Smooth muscle cell (in vitro differentiated cells): ENCODE results near the gene ATP2C2. TPM values are rescaled to one million over a fixed set of nuclear protein-coding genes. Genes with fewer than 3 reads are reported as not detected.

Source experiments
- DNase-seq: peaks from one replicate; lab custom pipeline; 2025; ENCODE audit not compliant: unreplicated experiment; lab: John Stamatoyannopoulos, UW
- H2AFZ ChIP-seq: fragments of 200-600 bp; sonication (generic); 2 replicates; pipeline ENCODE4 v1.6.0; 2016; ENCODE audit warnings: antibody characterized with exemption, low read depth, mild to moderate bottlenecking
- H3F3A ChIP-seq: fragments of 200-600 bp; sonication (generic); 2 replicates; pipeline ENCODE4 v1.6.0; 2017; ENCODE audit warnings: antibody characterized with exemption, low read depth
- H3K27ac ChIP-seq: fragments of 200-600 bp; sonication (generic); 2 replicates; pipeline ENCODE4 v1.5.1; 2016; ENCODE audit warnings: low read depth, mild to moderate bottlenecking
- H3K27me3 ChIP-seq: fragments of 200-600 bp; sonication (generic); 2 replicates; pipeline ENCODE4 v1.6.1; 2016; ENCODE audit warnings: low read depth, mild to moderate bottlenecking
- H3K36me3 ChIP-seq: fragments of 200-600 bp; sonication (generic); 2 replicates; pipeline ENCODE4 v1.5.1; 2016; ENCODE audit warnings: low read depth
- H3K4me1 ChIP-seq: fragments of 200-600 bp; sonication (generic); 2 replicates; pipeline ENCODE4 v1.5.1; 2016; ENCODE audit warnings: low read depth
- H3K4me2 ChIP-seq: fragments of 200-600 bp; sonication (generic); 2 replicates; pipeline ENCODE4 v1.6.0; 2016; ENCODE audit warnings: mild to moderate bottlenecking
- H3K4me3 ChIP-seq: fragments of 200-600 bp; sonication (generic); 2 replicates; pipeline ENCODE4 v1.5.1; 2016; ENCODE audit warnings: mild to moderate bottlenecking
- H3K79me2 ChIP-seq: fragments of 200-600 bp; sonication (generic); 2 replicates; pipeline ENCODE4 v1.6.0; 2016; ENCODE audit warnings: low read depth, mild to moderate bottlenecking
- H3K9ac ChIP-seq: fragments of 200-600 bp; sonication (generic); 2 replicates; pipeline ENCODE4 v1.6.0; 2016; ENCODE audit warnings: low read depth
- H3K9me3 ChIP-seq: fragments of 200-600 bp; sonication (generic); replicated peaks from 2 replicates; pipeline ENCODE4 v1.5.1; 2016; ENCODE audit warnings: low read depth
- H4K20me1 ChIP-seq: fragments of 200-600 bp; sonication (generic); 2 replicates; pipeline ENCODE4 v1.6.0; 2016; ENCODE audit warnings: low read depth
- WGBS: methylation state at CpG from one replicate; pipeline ENCODE4 v1.1.7; 2016; ENCODE audit warnings: low lambda C conversion rate; 5-methylcytosine and 5-hydroxymethylcytosine counted together
- polyA plus RNA-seq: library from polyadenylated mRNA; unstranded; fragments of >200 nt; fragmentation: Nextera tagmentation; extraction: Ambion mirVana; gene quantifications from 2 replicates; pipeline ENCODE4 v1.2.1, GENCODE V29; 2016
- total RNA-seq: library from RNA; depleted of rRNA; stranded (reverse); fragments of >200 nt; gene quantifications from 2 replicates; pipeline ENCODE4 v1.2.3, GENCODE V29; 2014
- TF ChIP-seq, protein P1 (sequence below): fragments of 200-600 bp; sonication (generic); IDR thresholded peaks from 2 replicates; pipeline ENCODE4 v1.5.1; 2017; ENCODE audit warnings: borderline replicate concordance, mild to moderate bottlenecking, antibody characterized with exemption; ENCODE audit not compliant: insufficient read depth, poor library complexity, severe bottlenecking

Gene ATP2C2
- total and polyA plus RNA-seq, 2 experiments from 2014 or later, result 3.1 to 4.1 TPM

DNA sequence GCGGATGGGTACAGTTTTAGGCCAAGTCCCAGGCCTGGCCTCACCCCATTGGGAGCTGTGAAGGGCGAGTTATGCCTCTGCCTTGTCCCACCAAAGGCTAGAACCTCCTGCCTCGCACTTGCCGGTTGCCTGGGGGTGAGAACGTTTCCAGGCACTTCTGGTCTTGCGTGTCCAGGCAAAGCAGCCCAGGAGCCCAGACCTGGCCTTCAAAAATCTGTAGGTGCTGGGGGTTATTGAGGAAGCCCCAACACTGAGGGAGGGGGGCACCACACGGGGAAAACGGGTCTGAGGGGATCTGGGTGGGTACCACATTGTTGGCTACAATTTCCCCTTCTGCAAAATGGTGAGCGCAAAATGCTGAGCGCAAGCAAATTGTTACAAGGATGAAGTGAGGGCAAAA, 12.2 kb upstream of the ATP2C2 start:
- Histone ChIP-seq H3K4me2 (no peak overlapping the region), H4K20me1 (no peaks in the 10 kb centered on the region), H3K9me3 (no peaks in the 10 kb centered on the region), H3K4me1 (no peaks in the 10 kb centered on the region), H3K9ac (no peak overlapping the region), H3K4me3 (no peak overlapping the region), H3K27me3 (no peaks in the 10 kb centered on the region), H3K27ac (no peak overlapping the region), H3K79me2 (no peaks in the 10 kb centered on the region), H2AFZ (no peak overlapping the region), H3F3A (no peaks in the 10 kb centered on the region), H3K36me3 (no peaks in the 10 kb centered on the region)
- DNase-seq, result no peak
- TF ChIP-seq, protein P1, sequence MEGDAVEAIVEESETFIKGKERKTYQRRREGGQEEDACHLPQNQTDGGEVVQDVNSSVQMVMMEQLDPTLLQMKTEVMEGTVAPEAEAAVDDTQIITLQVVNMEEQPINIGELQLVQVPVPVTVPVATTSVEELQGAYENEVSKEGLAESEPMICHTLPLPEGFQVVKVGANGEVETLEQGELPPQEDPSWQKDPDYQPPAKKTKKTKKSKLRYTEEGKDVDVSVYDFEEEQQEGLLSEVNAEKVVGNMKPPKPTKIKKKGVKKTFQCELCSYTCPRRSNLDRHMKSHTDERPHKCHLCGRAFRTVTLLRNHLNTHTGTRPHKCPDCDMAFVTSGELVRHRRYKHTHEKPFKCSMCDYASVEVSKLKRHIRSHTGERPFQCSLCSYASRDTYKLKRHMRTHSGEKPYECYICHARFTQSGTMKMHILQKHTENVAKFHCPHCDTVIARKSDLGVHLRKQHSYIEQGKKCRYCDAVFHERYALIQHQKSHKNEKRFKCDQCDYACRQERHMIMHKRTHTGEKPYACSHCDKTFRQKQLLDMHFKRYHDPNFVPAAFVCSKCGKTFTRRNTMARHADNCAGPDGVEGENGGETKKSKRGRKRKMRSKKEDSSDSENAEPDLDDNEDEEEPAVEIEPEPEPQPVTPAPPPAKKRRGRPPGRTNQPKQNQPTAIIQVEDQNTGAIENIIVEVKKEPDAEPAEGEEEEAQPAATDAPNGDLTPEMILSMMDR, result no peak
- 87% methylated on average over 10 of the region's 10 CpGs for WGBS

DNA sequence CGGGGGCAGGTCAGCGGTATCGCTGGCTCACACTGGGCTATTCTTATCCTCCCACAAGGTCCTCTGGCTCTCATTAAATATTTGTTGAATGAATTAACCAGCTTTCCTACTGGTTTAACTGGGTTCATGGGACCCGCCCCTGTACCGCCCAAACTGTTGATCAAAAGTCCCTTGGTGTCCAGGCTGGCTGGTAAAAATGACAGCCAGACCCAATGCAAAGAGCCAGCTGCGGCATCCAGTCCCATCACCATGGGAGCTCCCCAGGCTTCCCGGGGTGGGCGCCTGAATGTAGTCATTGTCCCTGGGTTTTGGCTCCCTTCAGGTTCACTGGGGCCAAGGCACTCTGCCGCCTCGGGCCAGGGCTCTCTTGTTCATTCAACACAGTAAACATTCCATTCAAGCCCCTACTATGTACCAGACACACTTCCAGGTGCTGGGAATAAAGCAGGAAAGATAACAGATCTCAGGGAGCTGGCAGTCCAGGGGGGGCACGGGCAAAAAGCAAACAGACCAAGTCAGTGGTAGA, 11.7 kb upstream of the ATP2C2 start:
- Histone ChIP-seq H3K4me3 (no peak overlapping the region), H3K79me2 (no peaks in the 10 kb centered on the region), H3K4me1 (no peaks in the 10 kb centered on the region), H2AFZ (no peak overlapping the region), H3K27ac (no peak overlapping the region), H3K9me3 (no peaks in the 10 kb centered on the region), H3K4me2 (no peak overlapping the region), H3K36me3 (no peaks in the 10 kb centered on the region), H3K27me3 (no peaks in the 10 kb centered on the region), H3K9ac (no peak overlapping the region), H4K20me1 (no peaks in the 10 kb centered on the region), H3F3A (no peaks in the 10 kb centered on the region)
- WGBS, result 84% methylated on average over 11 of the region's 11 CpGs
- no peak for DNase-seq
- TF ChIP-seq, protein P1, result no peak

DNA sequence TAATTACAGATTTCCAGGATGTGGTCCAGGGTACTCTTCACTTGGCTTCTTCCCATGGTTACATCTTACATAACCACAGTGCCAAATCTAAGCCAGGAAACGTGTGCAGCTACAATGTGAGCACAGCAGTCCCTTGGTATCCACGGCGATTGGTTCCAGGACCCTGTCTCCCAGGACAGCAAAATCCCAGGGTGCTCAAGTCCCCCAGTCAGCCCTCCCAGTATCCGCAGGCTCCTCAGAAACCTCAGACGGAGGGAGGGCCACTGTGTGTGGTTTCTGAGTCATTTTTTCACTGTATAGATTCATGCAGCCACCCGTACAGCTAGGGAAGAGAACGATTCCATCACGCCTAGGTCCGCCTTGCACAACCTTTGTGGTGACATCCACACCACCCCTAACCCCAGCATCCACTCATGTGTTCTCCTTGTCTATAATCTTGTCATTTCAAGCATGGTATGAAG, 11.1 kb upstream of the ATP2C2 start:
- 44% methylated on average over 9 of the region's 9 CpGs for WGBS
- H3K27ac ChIP-seq, result no peak overlapping the region
- no peak overlapping the region for H3K4me2 ChIP-seq
- no peaks in the 10 kb centered on the region for H3K36me3 ChIP-seq
- no peak overlapping the region for H2AFZ ChIP-seq
- TF ChIP-seq, protein P1, result no peak
- no peak overlapping the region for H3K9ac ChIP-seq
- H3K9me3 ChIP-seq, result no peaks in the 10 kb centered on the region
- H3K4me1 ChIP-seq, result peaks cover 4% of the 10 kb centered on the region
- DNase-seq, result no peak
- H3K4me3 ChIP-seq, result no peak overlapping the region
- H3F3A ChIP-seq, result no peaks in the 10 kb centered on the region
- H3K27me3 ChIP-seq, result no peaks in the 10 kb centered on the region
- H4K20me1 ChIP-seq, result no peaks in the 10 kb centered on the region
- no peaks in the 10 kb centered on the region for H3K79me2 ChIP-seq

DNA sequence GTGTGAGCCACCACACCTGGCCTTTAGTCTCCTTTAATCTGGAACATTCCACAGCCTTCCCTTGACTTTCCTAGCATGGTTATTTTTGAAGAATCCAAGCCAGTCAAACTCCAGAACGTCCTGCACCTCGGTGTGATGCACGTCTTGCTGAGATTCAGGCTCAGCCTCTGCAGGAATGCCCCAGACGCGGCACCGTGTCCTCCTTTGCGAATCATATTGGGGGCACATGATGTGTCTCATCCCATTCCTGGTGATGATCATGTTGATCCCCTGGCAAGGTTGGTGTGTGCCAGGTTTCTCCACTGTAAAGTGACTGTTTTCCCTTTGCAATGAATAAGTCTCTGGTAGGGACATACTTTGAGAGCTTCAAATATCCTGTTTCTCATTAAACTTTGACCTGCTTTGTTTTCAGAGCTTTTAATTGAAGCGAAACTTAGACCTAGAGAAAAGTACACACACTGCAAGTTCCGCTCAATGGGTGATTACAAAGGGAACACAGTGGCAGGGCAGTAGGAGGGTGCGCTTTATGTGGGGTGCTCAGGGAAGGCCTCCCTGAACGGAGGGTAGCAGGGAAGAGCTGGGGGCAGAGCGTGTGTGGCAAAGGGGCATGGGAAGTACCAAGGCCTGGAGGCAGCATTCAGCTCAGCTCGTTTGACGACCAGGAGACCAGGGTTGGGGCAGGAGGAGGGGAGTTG, 9.6 kb upstream of the ATP2C2 start:
- H3K4me1 ChIP-seq, result peaks cover 6% of the 10 kb centered on the region

More for the DNA sequence above, 9.6 kb upstream of the ATP2C2 start:
- H3K79me2 ChIP-seq, result no peaks in the 10 kb centered on the region
- no peak for DNase-seq
- no peak overlapping the region for H3K4me2 ChIP-seq
- no peaks in the 10 kb centered on the region for H3K27me3 ChIP-seq
- no peak overlapping the region for H3K4me3 ChIP-seq
- no peaks in the 10 kb centered on the region for H3F3A ChIP-seq
- 90% methylated on average over 14 of the region's 14 CpGs for WGBS
- no peaks in the 10 kb centered on the region for H3K9me3 ChIP-seq
- TF ChIP-seq, protein P1, result no peak
- no peak overlapping the region for H3K27ac ChIP-seq
- H3K9ac ChIP-seq, result no peak overlapping the region
- no peak overlapping the region for H2AFZ ChIP-seq
- H3K36me3 ChIP-seq, result no peaks in the 10 kb centered on the region
- H4K20me1 ChIP-seq, result no peaks in the 10 kb centered on the region
